Measurements from ENCODE around the gene GPC6.

GPC6 gene

DNA sequence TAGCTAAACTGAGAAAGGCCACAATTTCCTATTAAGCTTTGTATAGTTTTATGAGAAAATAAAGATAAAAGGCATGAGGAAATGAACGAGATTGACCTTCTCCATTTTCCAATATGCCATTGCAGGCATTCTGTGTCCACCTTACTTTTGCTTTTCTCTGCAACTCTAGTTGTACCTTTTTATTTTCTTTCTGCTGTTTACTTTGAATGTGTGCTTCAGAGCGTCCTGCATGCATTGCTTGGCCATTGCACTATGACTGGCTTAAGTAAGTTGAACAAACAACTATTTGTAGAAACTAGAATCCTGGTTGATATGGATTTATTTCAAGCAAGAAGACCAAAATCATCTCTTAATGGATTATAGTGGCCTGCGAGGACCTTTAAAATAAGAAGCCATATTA is 510.3 kb downstream of the GPC6 start:
- TF ChIP-seq, protein P1, sequence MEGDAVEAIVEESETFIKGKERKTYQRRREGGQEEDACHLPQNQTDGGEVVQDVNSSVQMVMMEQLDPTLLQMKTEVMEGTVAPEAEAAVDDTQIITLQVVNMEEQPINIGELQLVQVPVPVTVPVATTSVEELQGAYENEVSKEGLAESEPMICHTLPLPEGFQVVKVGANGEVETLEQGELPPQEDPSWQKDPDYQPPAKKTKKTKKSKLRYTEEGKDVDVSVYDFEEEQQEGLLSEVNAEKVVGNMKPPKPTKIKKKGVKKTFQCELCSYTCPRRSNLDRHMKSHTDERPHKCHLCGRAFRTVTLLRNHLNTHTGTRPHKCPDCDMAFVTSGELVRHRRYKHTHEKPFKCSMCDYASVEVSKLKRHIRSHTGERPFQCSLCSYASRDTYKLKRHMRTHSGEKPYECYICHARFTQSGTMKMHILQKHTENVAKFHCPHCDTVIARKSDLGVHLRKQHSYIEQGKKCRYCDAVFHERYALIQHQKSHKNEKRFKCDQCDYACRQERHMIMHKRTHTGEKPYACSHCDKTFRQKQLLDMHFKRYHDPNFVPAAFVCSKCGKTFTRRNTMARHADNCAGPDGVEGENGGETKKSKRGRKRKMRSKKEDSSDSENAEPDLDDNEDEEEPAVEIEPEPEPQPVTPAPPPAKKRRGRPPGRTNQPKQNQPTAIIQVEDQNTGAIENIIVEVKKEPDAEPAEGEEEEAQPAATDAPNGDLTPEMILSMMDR (IDR thresholded peaks at IDR 0.05; ENCODE audit: low read length): no peak
- TF ChIP-seq EZH2 (optimal IDR thresholded peaks at IDR 0.05; ENCODE audit: low read depth, low read length) (no peak), EZH2phosphoT487 (IDR thresholded peaks at IDR 0.05; ENCODE audit: low read length) (no peak)
- Histone ChIP-seq H3K36me3 (replicated peaks; ENCODE audit: insufficient read depth, low read length) (no peaks in the 10 kb centered on the region), H3K4me2 (ENCODE audit: low read depth, low read length) (no peak overlapping the region), H3K27me3 (replicated peaks; ENCODE audit: insufficient read depth, low read length) (no peaks in the 10 kb centered on the region), H3K4me1 (ENCODE audit: low read length) (no peaks in the 10 kb centered on the region), H4K20me1 (ENCODE audit: insufficient read depth, low read length) (no peaks in the 10 kb centered on the region), H3K9ac (ENCODE audit: low read length) (no peak overlapping the region), H3K79me2 (ENCODE audit: low read length) (no peaks in the 10 kb centered on the region), H3K9me2 (replicated peaks; ENCODE audit: insufficient read depth, low read length) (no peaks in the 10 kb centered on the region; the same call in 1 of the 2 replicates), H3K4me3 (ENCODE audit: low read length) (no peak overlapping the region), H3K27ac (ENCODE audit: low read length) (no peak overlapping the region), H2AFZ (ENCODE audit: low read length) (no peak overlapping the region), H3F3A (ENCODE audit: insufficient read depth, low read length) (no peaks in the 10 kb centered on the region), H3K9me3 (replicated peaks; ENCODE audit: insufficient read depth, low read length) (no peaks in the 10 kb centered on the region)
- no peak for DNase-seq

DNA sequence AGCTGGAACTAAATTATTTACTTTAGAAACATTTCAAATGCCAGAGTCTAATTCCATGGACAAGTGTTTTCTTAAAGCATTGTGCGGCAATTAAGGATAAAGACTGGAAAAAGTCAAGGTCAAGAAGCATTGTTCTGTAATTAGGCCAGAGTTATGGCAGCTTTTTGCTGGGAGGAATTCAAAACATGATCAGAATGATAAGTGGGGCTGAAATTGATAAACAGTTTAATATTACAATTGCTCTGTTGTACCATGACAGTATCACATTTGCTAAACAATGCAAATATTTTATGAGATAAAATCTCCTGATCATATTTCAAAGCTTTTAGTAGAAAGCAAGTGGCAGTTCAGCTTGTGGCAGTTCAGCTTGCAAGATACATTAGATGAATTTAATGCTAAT is 513.7 kb downstream of the GPC6 start:
- Histone ChIP-seq H3K4me3 (ENCODE audit: low read length) (no peak overlapping the region), H3F3A (ENCODE audit: insufficient read depth, low read length) (no peaks in the 10 kb centered on the region), H3K4me1 (ENCODE audit: low read length) (no peaks in the 10 kb centered on the region), H3K79me2 (ENCODE audit: low read length) (no peaks in the 10 kb centered on the region), H3K27ac (ENCODE audit: low read length) (no peak overlapping the region), H3K9me3 (replicated peaks; ENCODE audit: insufficient read depth, low read length) (no peaks in the 10 kb centered on the region), H3K9me2 (replicated peaks; ENCODE audit: insufficient read depth, low read length) (no peaks in the 10 kb centered on the region; the same call in 1 of the 2 replicates), H3K36me3 (replicated peaks; ENCODE audit: insufficient read depth, low read length) (no peaks in the 10 kb centered on the region), H4K20me1 (ENCODE audit: insufficient read depth, low read length) (no peaks in the 10 kb centered on the region), H3K27me3 (replicated peaks; ENCODE audit: insufficient read depth, low read length) (no peaks in the 10 kb centered on the region), H3K4me2 (ENCODE audit: low read depth, low read length) (no peak overlapping the region), H3K9ac (ENCODE audit: low read length) (no peak overlapping the region), H2AFZ (ENCODE audit: low read length) (no peak overlapping the region)
- no peak for DNase-seq
- TF ChIP-seq EZH2 (optimal IDR thresholded peaks at IDR 0.05; ENCODE audit: low read depth, low read length) (no peak), EZH2phosphoT487 (IDR thresholded peaks at IDR 0.05; ENCODE audit: low read length) (no peak)
- TF ChIP-seq, protein P1 (IDR thresholded peaks at IDR 0.05; ENCODE audit: low read length): no peak

DNA sequence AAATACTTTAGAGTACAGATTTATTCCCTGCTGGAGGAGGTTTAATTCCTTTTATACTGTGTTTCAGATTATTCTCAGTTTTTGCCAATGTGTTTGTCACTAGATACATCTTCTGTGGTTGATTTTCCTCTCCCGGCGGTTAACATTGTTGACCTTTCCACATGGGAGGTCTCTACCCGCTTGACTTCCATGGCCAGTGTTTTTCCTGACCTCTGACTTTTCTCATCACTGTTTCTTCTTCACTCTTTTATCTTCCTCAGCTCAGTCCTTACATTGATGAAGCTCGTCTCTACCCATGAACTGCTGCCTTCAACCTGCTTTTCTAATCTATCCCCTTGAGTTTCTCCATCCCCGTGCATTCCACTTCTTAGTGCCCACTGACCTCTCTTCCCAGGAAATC is 517.4 kb downstream of the GPC6 start:
- H3K36me3 ChIP-seq (replicated peaks; ENCODE audit: insufficient read depth, low read length): no peaks in the 10 kb centered on the region
- no peak overlapping the region for H3K4me3 ChIP-seq (ENCODE audit: low read length)
- H3K9me3 ChIP-seq (replicated peaks; ENCODE audit: insufficient read depth, low read length): no peaks in the 10 kb centered on the region
- no peak overlapping the region for H2AFZ ChIP-seq (ENCODE audit: low read length)
- no peaks in the 10 kb centered on the region for H4K20me1 ChIP-seq (ENCODE audit: insufficient read depth, low read length)
- no peaks in the 10 kb centered on the region for H3F3A ChIP-seq (ENCODE audit: insufficient read depth, low read length)
- no peaks in the 10 kb centered on the region for H3K79me2 ChIP-seq (ENCODE audit: low read length)
- no peak overlapping the region for H3K9ac ChIP-seq (ENCODE audit: low read length)
- H3K4me1 ChIP-seq (ENCODE audit: low read length): no peaks in the 10 kb centered on the region
- DNase-seq: no peak
- no peak overlapping the region for H3K27ac ChIP-seq (ENCODE audit: low read length)
- no peak overlapping the region for H3K4me2 ChIP-seq (ENCODE audit: low read depth, low read length)
- no peaks in the 10 kb centered on the region for H3K9me2 ChIP-seq (replicated peaks; ENCODE audit: insufficient read depth, low read length)
- H3K27me3 ChIP-seq (replicated peaks; ENCODE audit: insufficient read depth, low read length): no peaks in the 10 kb centered on the region
- TF ChIP-seq, protein P1 (IDR thresholded peaks at IDR 0.05; ENCODE audit: low read length): no peak
- no peak for TF ChIP-seq EZH2phosphoT487 (IDR thresholded peaks at IDR 0.05; ENCODE audit: low read length)
- TF ChIP-seq EZH2 (optimal IDR thresholded peaks at IDR 0.05; ENCODE audit: low read depth, low read length): no peak
